WTC11 (cell line): ENCODE results near the gene ORM2.

Experiments used
- ATF1 ChIP-seq: sonication (generic); formaldehyde crosslinking; IDR thresholded peaks from 2 replicates; pipeline ENCODE4 v1.8.1; 2023; ENCODE audit warnings: mild to moderate bottlenecking, moderate library complexity, missing genetic modification reagents
- CREM ChIP-seq: sonication (generic); formaldehyde crosslinking; IDR thresholded peaks from 2 replicates; pipeline ENCODE4 v1.8.1; 2022; ENCODE audit warnings: mild to moderate bottlenecking, missing genetic modification reagents, moderate library complexity
- E2F1 ChIP-seq: sonication (generic); formaldehyde crosslinking; IDR thresholded peaks from 2 replicates; pipeline ENCODE4 v1.8.0; 2022; ENCODE audit warnings: mild to moderate bottlenecking, missing genetic modification reagents
- ESRRA ChIP-seq: sonication (generic); formaldehyde crosslinking; IDR thresholded peaks from 2 replicates; pipeline ENCODE4 v1.8.1; 2022; ENCODE audit warnings: mild to moderate bottlenecking, missing genetic modification reagents, borderline replicate concordance
- NFE2L1 ChIP-seq: sonication (generic); formaldehyde crosslinking; IDR thresholded peaks from 2 replicates; pipeline ENCODE4 v1.8.1; 2023; ENCODE audit warnings: missing genetic modification reagents
- PRRX2 ChIP-seq: fragments of 250-450 bp; sonication (Bioruptor Pico); IDR thresholded peaks from 2 replicates; pipeline ENCODE4 v1.8.0; 2021; ENCODE audit warnings: mild to moderate bottlenecking
- TCF7 ChIP-seq: sonication (generic); formaldehyde crosslinking; IDR thresholded peaks from 2 replicates; pipeline ENCODE4 v1.8.0; 2022; ENCODE audit warnings: mild to moderate bottlenecking, low read depth, missing genetic modification reagents, moderate library complexity
- TF ChIP-seq, protein P1 (sequence below): sonication (generic); formaldehyde crosslinking; IDR thresholded peaks from 2 replicates; pipeline ENCODE4 v1.8.1; 2023; ENCODE audit warnings: mild to moderate bottlenecking, moderate library complexity, missing genetic modification reagents
- TF ChIP-seq, protein P2 (sequence below): sonication (generic); formaldehyde crosslinking; conservative IDR thresholded peaks from 2 replicates; pipeline ENCODE4 v1.8.1; 2022; ENCODE audit warnings: mild to moderate bottlenecking, missing genetic modification reagents
- TF ChIP-seq, protein P3 (sequence below): fragments of 200-600 bp; IDR thresholded peaks from 2 replicates; pipeline ENCODE4 v1.8.0; 2022; ENCODE audit warnings: antibody characterized with exemption
- TF ChIP-seq, protein P4 (sequence below): sonication (generic); formaldehyde crosslinking; IDR thresholded peaks from 2 replicates; pipeline ENCODE4 v1.8.0; 2022; ENCODE audit warnings: mild to moderate bottlenecking, missing genetic modification reagents

DNA sequence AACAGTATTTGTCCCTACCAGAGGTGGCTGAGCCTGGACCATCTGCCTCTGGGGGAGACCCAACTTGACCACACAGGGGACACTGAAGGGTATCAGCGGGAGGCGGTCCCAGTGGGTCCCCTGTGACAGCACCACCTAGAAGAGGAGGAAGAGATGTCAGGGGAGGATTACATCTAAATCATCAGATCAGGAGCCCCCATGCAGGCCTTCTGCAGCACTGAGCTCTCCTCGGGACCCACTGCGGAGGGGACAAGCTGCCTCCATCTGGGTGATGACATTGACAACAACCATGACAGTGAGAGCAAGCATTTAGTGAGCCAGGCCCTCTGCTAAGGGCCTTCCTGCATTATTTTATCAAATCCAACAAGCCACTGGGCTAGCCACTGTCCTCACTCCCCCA lies 12.3 kb downstream of the ORM2 start:
- no peak for TF ChIP-seq NFE2L1
- no peak for TF ChIP-seq CREM
- TF ChIP-seq TCF7 (CRISPR knock-in tag), result no peak
- TF ChIP-seq, protein P1, sequence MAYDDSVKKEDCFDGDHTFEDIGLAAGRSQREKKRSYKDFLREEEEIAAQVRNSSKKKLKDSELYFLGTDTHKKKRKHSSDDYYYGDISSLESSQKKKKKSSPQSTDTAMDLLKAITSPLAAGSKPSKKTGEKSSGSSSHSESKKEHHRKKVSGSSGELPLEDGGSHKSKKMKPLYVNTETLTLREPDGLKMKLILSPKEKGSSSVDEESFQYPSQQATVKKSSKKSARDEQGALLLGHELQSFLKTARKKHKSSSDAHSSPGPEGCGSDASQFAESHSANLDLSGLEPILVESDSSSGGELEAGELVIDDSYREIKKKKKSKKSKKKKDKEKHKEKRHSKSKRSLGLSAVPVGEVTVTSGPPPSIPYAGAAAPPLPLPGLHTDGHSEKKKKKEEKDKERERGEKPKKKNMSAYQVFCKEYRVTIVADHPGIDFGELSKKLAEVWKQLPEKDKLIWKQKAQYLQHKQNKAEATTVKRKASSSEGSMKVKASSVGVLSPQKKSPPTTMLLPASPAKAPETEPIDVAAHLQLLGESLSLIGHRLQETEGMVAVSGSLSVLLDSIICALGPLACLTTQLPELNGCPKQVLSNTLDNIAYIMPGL (CRISPR knock-in tag), result no peak
- TF ChIP-seq, protein P2, sequence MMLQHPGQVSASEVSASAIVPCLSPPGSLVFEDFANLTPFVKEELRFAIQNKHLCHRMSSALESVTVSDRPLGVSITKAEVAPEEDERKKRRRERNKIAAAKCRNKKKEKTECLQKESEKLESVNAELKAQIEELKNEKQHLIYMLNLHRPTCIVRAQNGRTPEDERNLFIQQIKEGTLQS (CRISPR knock-in tag), result no peak
- no peak for TF ChIP-seq PRRX2
- TF ChIP-seq E2F1 (CRISPR knock-in tag), result no peak
- TF ChIP-seq, protein P3, sequence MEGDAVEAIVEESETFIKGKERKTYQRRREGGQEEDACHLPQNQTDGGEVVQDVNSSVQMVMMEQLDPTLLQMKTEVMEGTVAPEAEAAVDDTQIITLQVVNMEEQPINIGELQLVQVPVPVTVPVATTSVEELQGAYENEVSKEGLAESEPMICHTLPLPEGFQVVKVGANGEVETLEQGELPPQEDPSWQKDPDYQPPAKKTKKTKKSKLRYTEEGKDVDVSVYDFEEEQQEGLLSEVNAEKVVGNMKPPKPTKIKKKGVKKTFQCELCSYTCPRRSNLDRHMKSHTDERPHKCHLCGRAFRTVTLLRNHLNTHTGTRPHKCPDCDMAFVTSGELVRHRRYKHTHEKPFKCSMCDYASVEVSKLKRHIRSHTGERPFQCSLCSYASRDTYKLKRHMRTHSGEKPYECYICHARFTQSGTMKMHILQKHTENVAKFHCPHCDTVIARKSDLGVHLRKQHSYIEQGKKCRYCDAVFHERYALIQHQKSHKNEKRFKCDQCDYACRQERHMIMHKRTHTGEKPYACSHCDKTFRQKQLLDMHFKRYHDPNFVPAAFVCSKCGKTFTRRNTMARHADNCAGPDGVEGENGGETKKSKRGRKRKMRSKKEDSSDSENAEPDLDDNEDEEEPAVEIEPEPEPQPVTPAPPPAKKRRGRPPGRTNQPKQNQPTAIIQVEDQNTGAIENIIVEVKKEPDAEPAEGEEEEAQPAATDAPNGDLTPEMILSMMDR, result no peak
- no peak for TF ChIP-seq ESRRA (CRISPR knock-in tag)
- TF ChIP-seq ATF1 (CRISPR knock-in tag), result no peak
- TF ChIP-seq, protein P4, sequence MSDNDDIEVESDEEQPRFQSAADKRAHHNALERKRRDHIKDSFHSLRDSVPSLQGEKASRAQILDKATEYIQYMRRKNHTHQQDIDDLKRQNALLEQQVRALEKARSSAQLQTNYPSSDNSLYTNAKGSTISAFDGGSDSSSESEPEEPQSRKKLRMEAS (CRISPR knock-in tag), result no peak
